OCI-M2 (cell line): ENCODE data around the gene SYNE2.

Experiments used
- DNase-seq: peaks from one replicate; lab custom pipeline; 2025; ENCODE audit not compliant: unreplicated experiment; lab: John Stamatoyannopoulos, UW

SYNE2 gene

GRCh38 chr14:63910583-63911363 lies 58.0 kb downstream of the SYNE2 start:
- DNase-seq: no peak

- DNase-seq: no peak
These were observed 58.6 kb downstream of the SYNE2 start for GRCh38 chr14:63911404-63911803.

- no peak for DNase-seq
These were observed 59.5 kb downstream of the SYNE2 start for GRCh38 chr14:63912286-63912685.

GRCh38 chr14:63918411-63918810 lies 65.6 kb downstream of the SYNE2 start:
- DNase-seq: no peak

GRCh38 chr14:63922696-63923421 lies 70.1 kb downstream of the SYNE2 start:
- DNase-seq: no peak

GRCh38 chr14:63923422-63923752 lies 70.6 kb downstream of the SYNE2 start:
- no peak for DNase-seq

- no peak for DNase-seq
These were observed 71.6 kb downstream of the SYNE2 start for GRCh38 chr14:63924375-63924774.

GRCh38 chr14:63926641-63927040 lies 73.8 kb downstream of the SYNE2 start:
- no peak for DNase-seq

- DNase-seq: no peak
These were observed 76.0 kb downstream of the SYNE2 start for GRCh38 chr14:63928744-63929174.

GRCh38 chr14:63933110-63933509 lies 80.3 kb downstream of the SYNE2 start:
- DNase-seq: no peak

GRCh38 chr14:63933711-63934110 lies 80.9 kb downstream of the SYNE2 start:
- no peak for DNase-seq

- DNase-seq: no peak
These were observed 85.6 kb downstream of the SYNE2 start for GRCh38 chr14:63938198-63939005.

GRCh38 chr14:63939006-63939270 lies 86.1 kb downstream of the SYNE2 start:
- DNase-seq: no peak

GRCh38 chr14:63940387-63940786 lies 87.6 kb downstream of the SYNE2 start:
- DNase-seq: no peak

GRCh38 chr14:63941023-63941422 lies 88.2 kb downstream of the SYNE2 start:
- DNase-seq: no peak

GRCh38 chr14:63949696-63950095 lies 96.9 kb downstream of the SYNE2 start:
- no peak for DNase-seq

- no peak for DNase-seq
These were observed 98.2 kb downstream of the SYNE2 start for GRCh38 chr14:63951021-63951420.

GRCh38 chr14:63951429-63951828 lies 98.6 kb downstream of the SYNE2 start:
- no peak for DNase-seq

GRCh38 chr14:63952053-63952932 lies 99.5 kb downstream of the SYNE2 start:
- DNase-seq: no peak

- no peak for DNase-seq
These were observed 100.2 kb downstream of the SYNE2 start for GRCh38 chr14:63952933-63953437.

- DNase-seq: no peak
These were observed 103.5 kb downstream of the SYNE2 start for GRCh38 chr14:63956326-63956725.
